Lower leg skin (tissue), 3 donors: ENCODE results near the gene DAAM1.

Experiments
- CTCF ChIP-seq, 3 donors: fragments of 450-650 bp; IDR thresholded peaks; one replicate each; pipeline ENCODE4 v1.5.1; 2016; ENCODE audit warnings: antibody characterized with exemption in 3 of 3, mild to moderate bottlenecking in 3 of 3, moderate library complexity in 2 of 3
- POLR2A ChIP-seq, 2 donors: fragments of 450-650 bp; IDR thresholded peaks; one replicate each; pipeline ENCODE4 v1.6.1; 2016 to 2017; ENCODE audit warnings: antibody characterized with exemption in 2 of 2, mild to moderate bottlenecking in 1 of 2, moderate library complexity in 1 of 2

GRCh38 chr14:59359431-59360124, 171.1 kb downstream of the DAAM1 start:
- TF ChIP-seq CTCF (IDR thresholded peaks at IDR 0.05) (no peak), POLR2A (IDR thresholded peaks at IDR 0.05) (no peak)
